ENCODE data around the gene KIAA0930. TPM values are rescaled to one million over a fixed set of nuclear protein-coding genes. Genes with fewer than 3 reads are reported as not detected.

Gene KIAA0930
- polyA plus RNA-seq, 1 donor from 2014 or later = 129 TPM

DNA sequence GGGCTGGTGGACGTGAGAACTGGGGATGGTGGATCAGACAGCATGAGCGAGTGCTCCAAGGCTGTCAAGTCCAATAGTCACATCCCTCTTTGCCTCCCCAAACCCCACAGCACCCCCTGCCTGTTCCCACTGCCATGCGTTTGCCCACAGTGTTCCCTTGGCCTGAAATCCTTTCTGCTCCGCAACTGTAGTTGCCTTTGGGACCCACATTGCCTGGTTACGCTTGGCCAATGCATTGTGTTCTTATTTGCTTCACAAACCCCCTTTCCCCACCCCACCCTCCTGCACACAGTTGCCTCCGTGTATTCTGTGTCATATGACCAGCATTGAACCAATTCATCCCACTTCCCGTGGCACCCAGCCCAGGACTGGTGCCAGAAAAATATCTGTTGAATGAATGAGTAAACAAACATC, 2.1 kb upstream of the KIAA0930 start:
- no peaks in the 10 kb centered on the region for H4K20me1 ChIP-seq (ENCODE audit: insufficient read depth)
- H3K9ac ChIP-seq (ENCODE audit: low read length) = no peak overlapping the region
- TF ChIP-seq, protein P1, sequence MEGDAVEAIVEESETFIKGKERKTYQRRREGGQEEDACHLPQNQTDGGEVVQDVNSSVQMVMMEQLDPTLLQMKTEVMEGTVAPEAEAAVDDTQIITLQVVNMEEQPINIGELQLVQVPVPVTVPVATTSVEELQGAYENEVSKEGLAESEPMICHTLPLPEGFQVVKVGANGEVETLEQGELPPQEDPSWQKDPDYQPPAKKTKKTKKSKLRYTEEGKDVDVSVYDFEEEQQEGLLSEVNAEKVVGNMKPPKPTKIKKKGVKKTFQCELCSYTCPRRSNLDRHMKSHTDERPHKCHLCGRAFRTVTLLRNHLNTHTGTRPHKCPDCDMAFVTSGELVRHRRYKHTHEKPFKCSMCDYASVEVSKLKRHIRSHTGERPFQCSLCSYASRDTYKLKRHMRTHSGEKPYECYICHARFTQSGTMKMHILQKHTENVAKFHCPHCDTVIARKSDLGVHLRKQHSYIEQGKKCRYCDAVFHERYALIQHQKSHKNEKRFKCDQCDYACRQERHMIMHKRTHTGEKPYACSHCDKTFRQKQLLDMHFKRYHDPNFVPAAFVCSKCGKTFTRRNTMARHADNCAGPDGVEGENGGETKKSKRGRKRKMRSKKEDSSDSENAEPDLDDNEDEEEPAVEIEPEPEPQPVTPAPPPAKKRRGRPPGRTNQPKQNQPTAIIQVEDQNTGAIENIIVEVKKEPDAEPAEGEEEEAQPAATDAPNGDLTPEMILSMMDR (IDR thresholded peaks at IDR 0.05; ENCODE audit: poor library complexity, severe bottlenecking) = no peak
- TF ChIP-seq POLR2AphosphoS5 (IDR thresholded peaks at IDR 0.05) (no peak), REST (IDR thresholded peaks at IDR 0.05; ENCODE audit: borderline replicate concordance) (no peak), SMC3 (conservative IDR thresholded peaks at IDR 0.05; ENCODE audit: poor library complexity) (no peak), MXI1 (conservative IDR thresholded peaks at IDR 0.05; ENCODE audit: poor library complexity, severe bottlenecking) (no peak), EP300 (conservative IDR thresholded peaks at IDR 0.05; ENCODE audit: poor library complexity, severe bottlenecking) (no peak), EZH2 (IDR thresholded peaks at IDR 0.05; ENCODE audit: borderline replicate concordance, insufficient read depth, low read length, poor library complexity, severe bottlenecking) (no peak)
- H3K9me3 ChIP-seq (ENCODE audit: low read length) = no peaks in the 10 kb centered on the region
- H3K27ac ChIP-seq (ENCODE audit: low read length) = no peak overlapping the region
- H3K27me3 ChIP-seq (ENCODE audit: insufficient read depth, low read depth, low read length) = no peaks in the 10 kb centered on the region
- H3K4me2 ChIP-seq (ENCODE audit: low read length) = no peak overlapping the region
- no peaks in the 10 kb centered on the region for H3K36me3 ChIP-seq (ENCODE audit: insufficient read depth, low read length)
- no peaks in the 10 kb centered on the region for H3K9me2 ChIP-seq (ENCODE audit: insufficient read depth, low read length)
- H3F3A ChIP-seq (ENCODE audit: insufficient read depth, low read length, poor library complexity, severe bottlenecking) = no peaks in the 10 kb centered on the region
- H3K4me3 ChIP-seq (ENCODE audit: low read length) = no peak overlapping the region
- H3K79me2 ChIP-seq (replicated peaks; ENCODE audit: insufficient read depth, low read length) = peaks cover 19% of the 10 kb centered on the region
- no peak overlapping the region for H2AFZ ChIP-seq (ENCODE audit: low read depth, low read length)

DNA sequence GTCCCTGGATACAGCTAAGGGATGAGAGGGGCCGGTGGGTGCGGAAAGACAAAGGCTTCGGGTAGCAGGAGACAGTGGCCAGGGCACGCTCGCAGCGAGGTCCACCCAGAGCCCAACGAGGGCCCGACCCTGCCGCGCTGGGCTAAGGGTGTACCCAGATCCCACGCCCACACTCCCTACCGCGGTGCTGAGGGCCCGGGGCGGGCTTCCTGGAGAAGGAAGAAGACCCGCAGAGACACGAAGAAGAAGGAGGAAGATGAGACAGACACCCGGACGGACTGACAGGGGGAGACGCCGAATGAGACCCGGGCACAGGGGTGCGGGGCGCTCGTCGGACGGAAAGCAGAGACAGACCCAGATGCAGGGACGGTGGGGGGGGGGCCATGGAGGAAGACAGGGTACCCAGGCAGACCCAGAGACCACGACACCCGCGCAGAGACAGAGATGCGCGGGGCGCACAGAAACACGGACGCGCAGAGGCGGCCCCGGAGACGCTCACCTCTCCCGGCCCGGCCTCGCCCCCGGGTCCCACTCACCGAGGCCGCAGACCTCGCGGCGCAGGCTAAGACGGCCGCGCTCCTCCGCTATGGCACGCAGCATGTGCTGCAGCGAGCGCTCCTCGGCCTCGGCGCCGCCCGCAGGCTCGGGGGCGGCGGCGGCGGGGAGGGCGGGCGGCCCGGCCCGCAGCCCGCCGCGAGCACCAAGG, 437 bp downstream of the KIAA0930 start:
- Histone ChIP-seq H3K4me3 (ENCODE audit: low read length) (peak overlapping the region; percentile 97), H3K9me2 (ENCODE audit: insufficient read depth, low read length) (no peaks in the 10 kb centered on the region), H3K27ac (ENCODE audit: low read length) (peak overlapping the region; percentile 75), H3K9ac (ENCODE audit: low read length) (peak overlapping the region; percentile 98), H3K9me3 (ENCODE audit: low read length) (no peaks in the 10 kb centered on the region), H3K36me3 (ENCODE audit: insufficient read depth, low read length) (no peaks in the 10 kb centered on the region), H3K79me2 (replicated peaks; ENCODE audit: insufficient read depth, low read length) (peaks cover 36% of the 10 kb centered on the region), H2AFZ (ENCODE audit: low read depth, low read length) (peak overlapping the region; percentile 51), H4K20me1 (ENCODE audit: insufficient read depth) (peaks cover 16% of the 10 kb centered on the region), H3K27me3 (ENCODE audit: insufficient read depth, low read depth, low read length) (no peaks in the 10 kb centered on the region), H3F3A (ENCODE audit: insufficient read depth, low read length, poor library complexity, severe bottlenecking) (no peaks in the 10 kb centered on the region), H3K4me2 (ENCODE audit: low read length) (peak overlapping the region; percentile 77)
- TF ChIP-seq REST (IDR thresholded peaks at IDR 0.05; ENCODE audit: borderline replicate concordance) (no peak), MXI1 (conservative IDR thresholded peaks at IDR 0.05; ENCODE audit: poor library complexity, severe bottlenecking) (peak; percentile 56), POLR2AphosphoS5 (IDR thresholded peaks at IDR 0.05) (no peak), EP300 (conservative IDR thresholded peaks at IDR 0.05; ENCODE audit: poor library complexity, severe bottlenecking) (no peak), EZH2 (IDR thresholded peaks at IDR 0.05; ENCODE audit: borderline replicate concordance, insufficient read depth, low read length, poor library complexity, severe bottlenecking) (no peak), RAD21 (conservative IDR thresholded peaks at IDR 0.05) (no peak), SMC3 (conservative IDR thresholded peaks at IDR 0.05; ENCODE audit: poor library complexity) (peak; percentile 31), TAF1 (IDR thresholded peaks at IDR 0.05; ENCODE audit: low read depth) (no peak)
- TF ChIP-seq, protein P1 (IDR thresholded peaks at IDR 0.05; ENCODE audit: poor library complexity, severe bottlenecking) = no peak

Data from neural cell (in vitro differentiated cells).